GM19025 (cell line): ENCODE measurements around the gene ANKRD11.

Experiments used
- ATAC-seq: cut with Tn5 transposase; IDR thresholded peaks from one replicate; pipeline ENCODE4 v1.9.1; 2021; ENCODE audit warnings: mild to moderate bottlenecking, low read depth, moderate library complexity; ENCODE audit not compliant: unreplicated experiment

ANKRD11 gene

DNA sequence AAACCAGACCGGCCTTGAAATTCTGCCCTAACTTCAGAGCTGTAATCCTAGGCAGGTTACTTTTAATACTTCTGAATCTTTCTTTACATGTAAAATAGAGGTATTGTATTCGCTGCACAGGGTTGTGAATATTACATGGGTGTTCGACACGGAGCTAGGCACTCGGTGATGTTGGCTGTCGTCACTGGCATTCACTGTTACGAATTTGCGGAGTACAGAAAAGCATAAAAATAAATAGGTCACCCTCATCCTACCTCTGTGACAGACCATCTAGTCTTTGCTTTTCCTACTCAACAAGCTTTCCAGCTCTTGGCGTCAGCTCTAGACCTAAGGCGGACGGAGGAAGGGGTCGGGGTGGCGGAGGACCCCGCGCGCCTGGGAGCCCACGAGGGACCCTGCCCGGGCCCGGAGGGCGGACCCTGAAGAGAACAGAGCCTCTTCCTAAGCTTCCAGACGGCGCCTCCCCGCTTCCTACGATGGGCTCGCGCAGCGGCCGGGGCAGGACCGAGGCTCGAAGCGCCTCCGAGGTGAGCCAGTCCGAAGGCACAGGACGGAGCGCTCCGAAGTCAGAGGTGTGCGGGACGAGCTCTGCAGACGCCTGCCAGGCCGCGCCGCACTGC, 17.0 kb upstream of the ANKRD11 start:
- peak; percentile 2 for ATAC-seq

DNA sequence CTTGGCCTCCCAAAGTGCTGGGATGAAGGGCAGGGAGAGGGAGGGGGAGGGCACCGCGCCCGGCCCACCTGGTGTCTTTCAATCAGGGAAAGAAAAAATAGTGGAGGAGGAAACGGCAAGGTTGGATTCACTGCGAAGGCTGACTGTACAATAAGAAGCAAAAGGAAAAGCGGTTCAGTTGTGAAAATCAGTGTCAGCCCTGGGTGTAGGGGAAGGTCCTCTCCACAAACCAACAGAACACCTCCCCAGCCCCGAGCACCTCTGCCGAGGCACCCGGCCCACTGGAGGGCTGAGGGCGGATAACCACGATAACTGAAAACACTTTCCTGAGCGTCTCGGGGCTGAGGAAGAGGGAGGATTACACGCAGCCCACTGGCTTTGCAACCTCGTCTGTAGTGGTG, 16.4 kb upstream of the ANKRD11 start:
- no peak for ATAC-seq

- no peak for ATAC-seq
Observed at GRCh38 chr16:89506113-89506504, 15.7 kb upstream of the ANKRD11 start.

DNA sequence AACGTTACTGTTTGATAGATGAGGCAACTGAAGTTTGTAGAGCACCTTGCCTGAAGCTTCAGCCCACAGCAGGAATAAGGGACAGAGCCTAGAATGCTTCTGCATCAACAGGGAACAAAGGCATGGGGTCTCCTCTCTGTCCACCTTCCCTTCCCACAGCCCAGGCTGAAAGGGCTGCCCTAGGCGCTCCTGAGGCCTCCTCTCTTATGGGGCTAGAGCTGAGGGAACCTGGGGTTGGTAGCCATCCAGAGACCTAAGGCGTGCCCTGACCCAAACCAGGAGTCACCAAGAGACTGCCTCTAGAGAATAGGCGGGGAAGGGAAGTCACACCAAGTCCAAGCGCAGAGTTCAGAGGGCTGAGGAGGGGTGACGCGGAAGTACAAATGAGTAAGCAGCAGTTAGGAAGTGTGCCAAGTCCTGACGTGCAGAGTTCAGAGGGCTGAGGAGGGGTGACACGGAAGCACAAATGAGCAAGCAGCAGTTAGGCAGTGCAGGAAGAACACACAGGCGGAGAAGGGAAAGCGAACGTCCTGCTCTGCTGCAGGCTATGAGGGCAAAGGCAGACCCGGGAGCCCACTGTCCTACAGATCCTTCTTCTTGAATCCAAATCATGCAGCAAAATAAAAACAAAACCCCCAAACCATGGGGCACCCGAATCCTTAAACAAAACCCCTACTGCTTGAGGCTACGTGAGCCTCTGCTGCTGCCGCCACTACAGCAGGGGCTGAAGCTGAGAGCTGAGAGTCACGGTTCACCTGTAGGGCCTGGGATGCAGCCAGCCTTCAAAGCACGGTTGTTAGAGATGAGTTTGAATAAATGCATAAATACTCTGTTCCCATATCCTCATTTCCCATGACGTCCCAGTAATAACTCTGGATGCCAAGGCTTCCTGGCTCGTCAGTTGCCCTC, 15.1 kb upstream of the ANKRD11 start:
- no peak for ATAC-seq

DNA sequence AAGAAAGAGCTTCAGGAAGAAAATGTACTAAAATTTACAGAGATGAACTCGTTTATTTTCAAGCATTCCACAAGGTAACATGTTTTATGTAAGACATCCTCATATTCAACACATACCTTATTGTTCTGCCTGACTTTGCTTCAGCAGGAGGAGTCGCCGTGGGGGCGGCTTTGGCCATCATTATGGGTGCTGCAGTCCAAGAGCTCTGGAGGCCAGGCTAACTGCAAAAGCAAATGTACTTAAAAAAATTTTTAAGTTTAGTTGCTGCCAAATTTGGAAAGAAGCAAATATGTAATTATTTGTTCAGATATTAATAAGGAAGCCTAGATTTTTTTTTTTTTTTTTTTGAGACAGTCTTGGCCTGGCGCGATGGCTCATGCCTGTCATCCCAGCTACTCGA, 13.7 kb upstream of the ANKRD11 start:
- no peak for ATAC-seq

GRCh38 chr16:89502081-89502843, 11.9 kb upstream of the ANKRD11 start:
- no peak for ATAC-seq

GRCh38 chr16:89499767-89500166, 9.4 kb upstream of the ANKRD11 start:
- ATAC-seq = no peak

- no peak for ATAC-seq
Observed at GRCh38 chr16:89498839-89499238, 8.5 kb upstream of the ANKRD11 start.

- no peak for ATAC-seq
Observed at GRCh38 chr16:89495121-89495520, 4.8 kb upstream of the ANKRD11 start.

DNA sequence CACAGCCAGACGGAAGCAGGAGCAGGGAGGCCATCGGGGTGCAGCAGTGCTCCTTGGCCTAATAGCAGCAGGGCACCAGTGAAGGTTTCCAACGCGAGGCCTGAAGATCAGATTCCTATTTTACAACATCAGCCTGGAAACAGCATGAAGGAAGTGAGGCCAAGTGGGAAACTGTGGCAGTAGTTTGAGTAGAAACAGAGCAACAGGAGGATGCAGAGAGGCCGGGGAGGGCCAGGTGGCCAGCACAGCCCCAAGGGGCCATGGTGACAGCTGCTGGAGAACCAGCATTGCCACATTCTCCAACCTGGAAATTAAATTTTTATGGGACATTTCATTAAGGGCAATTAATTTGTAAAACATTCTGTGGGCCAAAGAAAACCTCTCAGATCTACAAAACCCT, 3.4 kb upstream of the ANKRD11 start:
- ATAC-seq = no peak

DNA sequence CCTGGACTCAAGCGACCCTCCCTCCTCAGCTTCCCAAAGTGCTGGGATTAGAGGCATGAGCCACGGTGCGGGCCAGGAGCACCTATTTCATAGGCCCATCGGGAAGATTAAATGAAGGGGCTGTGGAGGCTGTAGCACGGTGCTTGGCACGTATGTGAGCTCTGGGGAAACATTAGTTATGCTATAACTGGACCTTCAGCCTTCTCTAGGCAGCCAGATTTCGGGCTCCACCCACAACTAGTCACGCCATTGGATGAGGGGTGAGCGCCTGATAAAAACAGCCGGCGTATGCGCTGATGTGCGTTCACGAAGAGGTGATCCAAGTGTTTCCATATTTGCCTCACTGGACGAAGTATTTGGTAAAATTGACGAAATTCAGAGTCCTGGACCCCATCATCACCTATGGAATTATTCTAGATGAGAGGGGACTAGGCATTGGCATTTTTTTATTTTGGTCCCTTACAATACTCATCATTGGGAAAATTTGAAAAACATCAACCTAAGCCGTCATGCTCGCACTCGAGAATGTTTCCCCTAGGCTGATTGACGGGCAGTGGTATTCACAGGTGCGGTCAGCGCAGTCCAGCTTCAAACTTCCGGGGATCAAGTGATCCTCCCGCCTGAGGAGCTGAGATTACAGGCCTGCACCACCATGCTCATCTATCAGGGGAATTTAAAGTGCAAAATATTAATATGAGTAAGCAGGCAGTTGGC, 1.8 kb upstream of the ANKRD11 start:
- ATAC-seq = no peak

- no peak for ATAC-seq
Observed at GRCh38 chr16:89491238-89491869, 993 bp upstream of the ANKRD11 start.

GRCh38 chr16:89489898-89490438, 393 bp downstream of the ANKRD11 start:
- ATAC-seq = no peak

GRCh38 chr16:89489040-89489897, 1.1 kb downstream of the ANKRD11 start:
- no peak for ATAC-seq

DNA sequence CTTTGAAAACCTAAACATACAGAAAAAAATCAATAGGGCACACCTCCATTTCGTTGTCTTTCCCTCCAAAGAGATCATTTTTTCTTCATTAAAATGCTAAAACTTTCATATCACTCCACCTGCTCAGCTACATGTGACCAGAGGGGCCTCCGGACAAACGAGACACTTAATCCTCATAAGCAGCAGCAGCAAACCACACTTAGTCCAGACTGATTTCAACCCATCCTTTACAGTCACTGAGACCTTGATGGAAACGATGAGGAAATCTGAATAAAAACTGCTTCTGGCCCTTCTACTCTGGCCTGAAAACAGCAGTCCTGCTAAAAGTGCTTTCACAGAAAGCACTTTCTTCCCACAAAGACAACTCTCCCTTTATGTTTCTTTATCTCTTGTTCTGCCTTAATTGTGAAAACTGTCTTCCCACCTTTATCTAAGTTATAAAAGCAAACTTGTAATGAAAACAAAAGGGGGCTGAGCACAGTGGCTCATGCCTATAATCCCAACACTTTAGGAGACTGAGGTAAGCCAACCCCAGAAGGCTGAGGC, 4.6 kb downstream of the ANKRD11 start:
- ATAC-seq = no peak

DNA sequence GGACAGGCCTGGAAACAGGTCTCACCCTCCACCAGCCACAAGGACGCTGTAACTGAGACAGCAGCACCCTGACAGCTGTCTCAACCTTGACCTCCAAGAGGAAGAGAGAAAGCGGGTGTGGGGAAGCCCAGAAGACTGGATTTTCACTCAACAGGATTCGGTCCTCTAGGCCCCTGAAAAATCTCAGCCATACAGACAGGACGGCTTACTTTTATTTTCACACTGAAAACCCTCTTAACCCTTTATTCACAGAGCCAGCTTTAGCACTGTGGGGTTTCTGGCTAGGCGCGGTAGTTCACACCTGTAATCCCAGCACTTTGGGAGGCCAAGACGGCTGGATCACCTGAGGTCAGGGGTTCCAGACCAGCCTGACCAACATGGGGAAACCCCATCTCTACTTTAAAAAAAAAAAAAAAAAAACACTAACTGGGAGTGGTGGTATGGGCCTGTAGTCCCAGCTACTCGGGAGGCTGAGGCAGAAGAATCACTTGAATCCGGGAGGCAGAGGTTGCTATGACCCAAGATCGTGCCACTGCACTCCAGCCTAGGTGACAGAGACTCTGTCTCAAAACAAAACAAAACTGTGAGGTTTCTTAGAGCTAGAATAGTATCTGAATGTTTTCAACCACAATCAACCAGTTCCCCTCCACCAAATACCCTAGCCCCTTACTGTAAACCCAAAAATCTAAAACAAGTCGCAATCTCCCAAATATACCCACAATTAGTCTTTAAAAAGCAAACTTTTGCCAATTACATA, 5.3 kb downstream of the ANKRD11 start:
- peak; percentile 41 for ATAC-seq

DNA sequence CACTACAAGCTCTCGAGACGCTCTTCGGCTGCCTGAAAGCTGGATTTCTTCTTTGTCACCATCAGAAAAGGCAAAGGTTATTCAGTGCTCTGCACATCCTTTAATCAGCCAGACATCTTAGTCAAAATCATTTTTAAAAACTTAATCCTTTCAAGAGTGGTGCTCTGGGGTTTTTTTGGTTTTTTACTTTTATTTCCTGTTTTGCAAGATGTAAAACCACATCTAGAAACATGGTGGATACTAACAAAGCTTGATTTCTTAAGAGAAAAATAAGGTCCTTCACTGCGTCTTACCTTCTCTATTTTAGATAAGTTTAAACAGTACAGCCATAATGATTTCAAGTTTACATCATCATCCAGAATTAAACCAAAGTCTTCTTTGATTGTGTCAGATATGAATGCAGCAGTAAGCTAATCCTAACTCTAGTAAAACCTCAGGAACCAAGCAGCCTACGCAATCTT, 6.3 kb downstream of the ANKRD11 start:
- ATAC-seq = no peak

DNA sequence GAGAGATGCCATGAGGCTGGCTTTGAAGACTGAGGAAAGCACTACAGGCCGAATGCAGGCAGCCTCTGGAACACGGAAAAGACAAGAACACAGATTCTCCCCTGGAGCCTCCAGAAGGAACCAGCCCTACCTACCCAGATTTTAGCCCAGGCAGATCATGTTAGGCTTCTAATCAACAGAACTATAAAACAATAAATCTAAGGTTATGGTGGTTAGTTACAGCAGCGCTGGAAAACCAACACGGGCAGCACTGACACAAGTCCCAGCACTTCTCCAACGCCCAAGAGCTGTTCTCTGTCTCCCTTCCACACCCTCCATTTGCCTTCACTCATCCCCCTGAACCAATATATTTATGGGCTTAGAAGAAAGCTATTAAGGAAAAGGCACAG, 7.5 kb downstream of the ANKRD11 start:
- no peak for ATAC-seq
